IPS-NIHi7 (cell line): ENCODE results near the gene DXO.

ENCODE experiments used
- DNase-seq: peaks from one replicate; pipeline ENCODE4 v3.0.0; 2012; ENCODE audit warnings: mixed read lengths; ENCODE audit errors: extremely low spot score

Gene DXO

GRCh38 chr6:31930962-31931361, 41.0 kb downstream of the DXO start:
- DNase-seq = no peak

GRCh38 chr6:31928672-31928939, 43.3 kb downstream of the DXO start:
- DNase-seq = no peak

- DNase-seq = no peak
Measured at GRCh38 chr6:31927863-31928671, 43.9 kb downstream of the DXO start.

- no peak for DNase-seq
Measured at GRCh38 chr6:31927242-31927862, 44.6 kb downstream of the DXO start, which contains the start of gene C2. Gene C2, plus strand, starts transcription at chr6:31927717. Its CDS starts 36 bp downstream, at chr6:31927753.

- peak; percentile 69 for DNase-seq
Measured at GRCh38 chr6:31922942-31923341, 49.0 kb downstream of the DXO start.

GRCh38 chr6:31920811-31921210, 51.1 kb downstream of the DXO start:
- DNase-seq = no peak
